ENCODE measurements around the gene HAUS5.

Gene HAUS5, protein sequence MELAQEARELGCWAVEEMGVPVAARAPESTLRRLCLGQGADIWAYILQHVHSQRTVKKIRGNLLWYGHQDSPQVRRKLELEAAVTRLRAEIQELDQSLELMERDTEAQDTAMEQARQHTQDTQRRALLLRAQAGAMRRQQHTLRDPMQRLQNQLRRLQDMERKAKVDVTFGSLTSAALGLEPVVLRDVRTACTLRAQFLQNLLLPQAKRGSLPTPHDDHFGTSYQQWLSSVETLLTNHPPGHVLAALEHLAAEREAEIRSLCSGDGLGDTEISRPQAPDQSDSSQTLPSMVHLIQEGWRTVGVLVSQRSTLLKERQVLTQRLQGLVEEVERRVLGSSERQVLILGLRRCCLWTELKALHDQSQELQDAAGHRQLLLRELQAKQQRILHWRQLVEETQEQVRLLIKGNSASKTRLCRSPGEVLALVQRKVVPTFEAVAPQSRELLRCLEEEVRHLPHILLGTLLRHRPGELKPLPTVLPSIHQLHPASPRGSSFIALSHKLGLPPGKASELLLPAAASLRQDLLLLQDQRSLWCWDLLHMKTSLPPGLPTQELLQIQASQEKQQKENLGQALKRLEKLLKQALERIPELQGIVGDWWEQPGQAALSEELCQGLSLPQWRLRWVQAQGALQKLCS

GRCh38 chr19:35612559-35613321, at the start of gene HAUS5:
Gene HAUS5 (plus strand): TSS chr19:35612735. CDS start chr19:35612795, 60 bp downstream.
- H3K4me1 Mint-ChIP-seq = peaks cover 16% of the 10 kb centered on the region
- H3K9me3 Mint-ChIP-seq = peaks cover 4% of the 10 kb centered on the region
- peaks cover 29% of the 10 kb centered on the region for H3K36me3 Mint-ChIP-seq
- peak within 1 kb of the TSS; percentile 81 for H3K4me3 Mint-ChIP-seq
- ATAC-seq (peak; percentile 98), DNase-seq (ENCODE audit: low spot score in 2 of 2) (peak; percentile 98 to 100)
- peak within 1 kb of the TSS; percentile 94 for H3K27ac Mint-ChIP-seq

DNA sequence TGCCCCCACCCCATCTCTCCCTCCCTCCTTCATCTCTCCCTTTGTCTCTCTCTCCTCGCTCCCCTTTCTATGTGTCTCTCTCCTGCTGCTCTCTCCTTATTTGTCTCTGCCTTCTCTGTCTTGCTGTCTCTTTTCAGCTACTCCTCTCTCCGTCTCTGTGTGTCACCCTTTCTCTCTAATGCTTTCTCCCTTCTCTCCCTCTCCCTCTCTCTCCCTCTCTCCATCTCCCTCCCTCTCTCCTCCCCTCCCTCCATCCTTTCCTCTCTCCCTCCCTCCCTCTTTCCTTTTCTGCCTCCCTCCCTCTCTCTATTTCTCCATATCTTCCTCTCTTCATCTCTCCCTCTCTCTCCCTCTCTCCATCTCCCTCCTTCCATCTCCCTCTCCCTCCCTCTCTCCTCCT, 49.8 kb upstream of the HAUS5 start:
- H3K4me3 Mint-ChIP-seq = no peak overlapping the region
- ATAC-seq (no peak), DNase-seq (ENCODE audit: low spot score in 2 of 2) (no peak)
- H3K27ac Mint-ChIP-seq = no peak overlapping the region
- H3K36me3 Mint-ChIP-seq = no peaks in the 10 kb centered on the region
- H3K4me1 Mint-ChIP-seq = peaks cover 4% of the 10 kb centered on the region
- no peaks in the 10 kb centered on the region for H3K9me3 Mint-ChIP-seq

- H3K4me3 Mint-ChIP-seq = no peak within 1 kb of the TSS
- no peaks in the 10 kb centered on the region for H3K9me3 Mint-ChIP-seq
- DNase-seq (ENCODE audit: low spot score in 2 of 2) (no peak), ATAC-seq (no peak)
- no peaks in the 10 kb centered on the region for H3K36me3 Mint-ChIP-seq
- H3K27ac Mint-ChIP-seq = no peak within 1 kb of the TSS
- no peaks in the 10 kb centered on the region for H3K4me1 Mint-ChIP-seq
Measured at GRCh38 chr19:35563207-35563829, 49.2 kb upstream of the HAUS5 start, which contains the start of gene ATP4A. Gene ATP4A (minus strand): TSS chr19:35563658. CDS start chr19:35563629, 29 bp downstream.

- ATAC-seq = no peak
- H3K4me3 Mint-ChIP-seq = no peak overlapping the region
- H3K4me1 Mint-ChIP-seq = no peaks in the 10 kb centered on the region
- no peaks in the 10 kb centered on the region for H3K36me3 Mint-ChIP-seq
- no peaks in the 10 kb centered on the region for H3K9me3 Mint-ChIP-seq
- no peak overlapping the region for H3K27ac Mint-ChIP-seq
- no peak for DNase-seq (ENCODE audit: low spot score in 2 of 2)
Measured at GRCh38 chr19:35565016-35565856, 47.3 kb upstream of the HAUS5 start.

- DNase-seq (ENCODE audit: low spot score in 2 of 2) = no peak
- Mint-ChIP-seq H3K9me3 (no peaks in the 10 kb centered on the region), H3K4me1 (no peaks in the 10 kb centered on the region), H3K36me3 (no peaks in the 10 kb centered on the region), H3K27ac (no peak overlapping the region), H3K4me3 (no peak overlapping the region)
- no peak for ATAC-seq
Measured at GRCh38 chr19:35566738-35567137, 45.8 kb upstream of the HAUS5 start.

GRCh38 chr19:35569281-35569781, 43.2 kb upstream of the HAUS5 start:
- DNase-seq (ENCODE audit: low spot score in 2 of 2) (no peak), ATAC-seq (no peak)
- Mint-ChIP-seq H3K36me3 (no peaks in the 10 kb centered on the region), H3K4me3 (no peak overlapping the region), H3K27ac (no peak overlapping the region), H3K9me3 (no peaks in the 10 kb centered on the region), H3K4me1 (no peaks in the 10 kb centered on the region)

DNA sequence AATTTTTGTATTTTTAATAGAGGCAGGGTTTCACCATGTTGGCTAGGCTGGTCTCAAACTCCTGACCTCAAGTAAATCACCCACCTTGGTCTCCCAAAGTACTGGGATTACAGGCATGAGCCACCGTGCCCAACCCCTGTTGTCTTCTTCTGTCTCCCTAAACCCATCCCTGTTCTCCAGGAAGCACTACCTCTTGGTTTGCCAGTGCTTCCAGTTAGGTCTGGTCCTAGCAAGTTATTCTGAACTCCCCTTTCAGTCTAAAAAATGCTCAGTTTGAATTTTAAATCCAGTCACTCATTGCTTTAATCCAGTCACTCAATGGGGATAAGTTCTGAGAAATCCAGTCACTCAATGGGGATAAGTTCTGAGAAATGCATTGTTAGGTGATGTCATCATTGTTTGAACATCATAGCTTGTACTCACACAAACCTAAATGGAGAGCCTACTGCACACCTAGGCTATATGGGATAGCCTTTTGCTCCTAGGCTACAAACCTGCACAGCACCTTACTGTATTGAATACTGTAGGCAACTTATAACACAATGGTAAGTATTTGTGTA, 41.0 kb upstream of the HAUS5 start:
- Mint-ChIP-seq H3K4me1 (no peaks in the 10 kb centered on the region), H3K27ac (no peak overlapping the region), H3K36me3 (no peaks in the 10 kb centered on the region), H3K9me3 (peaks cover 9% of the 10 kb centered on the region), H3K4me3 (no peak overlapping the region)
- peak; percentile 56 for ATAC-seq
- no peak for DNase-seq (ENCODE audit: low spot score in 2 of 2)

DNA sequence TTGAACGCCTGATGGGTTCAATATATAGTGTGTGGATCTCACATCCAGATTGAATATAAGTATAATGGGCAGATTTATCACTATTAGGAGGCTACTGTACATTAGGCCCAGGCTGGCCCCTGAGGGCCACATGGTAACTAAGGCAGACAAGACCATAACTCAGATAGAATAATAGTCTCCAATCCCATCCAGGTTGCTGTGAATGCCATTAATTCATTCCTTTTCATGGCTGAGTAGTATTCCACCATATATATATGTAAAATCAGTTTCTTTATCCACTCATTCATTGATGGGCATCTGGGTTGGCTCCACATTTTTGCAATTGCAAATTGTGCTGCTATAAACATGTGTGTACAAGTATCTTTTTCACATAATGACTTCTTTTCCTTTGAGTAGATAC, 34.6 kb upstream of the HAUS5 start:
- no peak for DNase-seq (ENCODE audit: low spot score in 2 of 2)
- peaks cover 15% of the 10 kb centered on the region for H3K9me3 Mint-ChIP-seq
- no peaks in the 10 kb centered on the region for H3K36me3 Mint-ChIP-seq
- H3K4me3 Mint-ChIP-seq = no peak overlapping the region
- H3K27ac Mint-ChIP-seq = no peak overlapping the region
- no peaks in the 10 kb centered on the region for H3K4me1 Mint-ChIP-seq
- no peak for ATAC-seq

GRCh38 chr19:35578707-35579106, 33.8 kb upstream of the HAUS5 start:
- Mint-ChIP-seq H3K4me1 (no peaks in the 10 kb centered on the region), H3K9me3 (peaks cover 15% of the 10 kb centered on the region), H3K27ac (no peak overlapping the region), H3K4me3 (no peak overlapping the region), H3K36me3 (no peaks in the 10 kb centered on the region)
- ATAC-seq (no peak), DNase-seq (ENCODE audit: low spot score in 2 of 2) (no peak)

DNA sequence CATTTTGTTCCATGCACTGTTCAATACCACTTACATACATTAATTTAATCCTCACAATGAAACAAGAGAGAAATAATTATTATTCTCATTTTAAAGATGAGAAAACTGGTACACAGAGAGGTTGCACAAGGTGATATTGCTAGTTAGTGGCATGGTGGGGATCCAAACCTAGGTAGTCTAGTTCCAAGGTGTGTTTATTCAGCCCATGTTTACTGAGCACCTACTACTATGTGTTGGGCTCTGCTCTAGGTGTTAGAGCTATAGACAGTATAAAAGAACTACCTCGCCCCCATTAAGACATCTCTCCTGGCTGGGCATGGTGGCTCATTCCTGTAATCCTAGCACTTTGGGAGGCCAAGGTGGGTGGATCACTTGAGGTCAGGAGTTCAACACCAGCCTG, 29.8 kb upstream of the HAUS5 start:
- Mint-ChIP-seq H3K9me3 (no peaks in the 10 kb centered on the region), H3K27ac (no peak overlapping the region), H3K4me3 (no peak overlapping the region), H3K36me3 (peaks cover 5% of the 10 kb centered on the region), H3K4me1 (no peaks in the 10 kb centered on the region)
- no peak for ATAC-seq
- no peak for DNase-seq (ENCODE audit: low spot score in 2 of 2)

DNA sequence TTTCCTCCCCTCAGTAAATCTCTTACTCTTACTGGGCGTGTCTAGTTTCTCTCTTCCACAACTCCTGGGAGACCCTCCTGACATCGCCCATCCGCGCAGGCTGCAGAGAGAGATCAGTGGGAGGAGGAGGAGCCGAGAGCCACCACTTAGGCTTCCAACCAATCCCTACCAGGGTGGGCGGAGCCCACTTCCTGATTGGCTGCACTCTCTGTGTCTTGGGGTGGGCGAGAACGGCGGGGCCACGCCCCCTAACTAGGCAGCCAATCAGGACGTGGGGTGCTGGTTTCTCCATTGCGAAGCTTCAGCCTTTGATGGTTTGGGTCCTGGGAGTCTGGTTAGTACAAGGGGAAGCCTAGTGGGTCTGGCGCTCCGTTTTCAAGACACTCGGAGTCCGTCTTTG, 26.7 kb upstream of the HAUS5 start, which contains the start of gene PMIS2:
PMIS2 (plus strand) TSS at position 326 of the 400 bp plus-strand sequence. CDS start 87 bp downstream, outside the sequence.
- H3K9me3 Mint-ChIP-seq = no peaks in the 10 kb centered on the region
- ATAC-seq (peak; percentile 55), DNase-seq (ENCODE audit: low spot score in 2 of 2) (no peak)
- H3K27ac Mint-ChIP-seq = no peak within 1 kb of the TSS
- no peak within 1 kb of the TSS for H3K4me3 Mint-ChIP-seq
- no peaks in the 10 kb centered on the region for H3K4me1 Mint-ChIP-seq
- H3K36me3 Mint-ChIP-seq = peaks cover 5% of the 10 kb centered on the region

GRCh38 chr19:35587321-35587720, 25.2 kb upstream of the HAUS5 start:
- H3K9me3 Mint-ChIP-seq = no peaks in the 10 kb centered on the region
- H3K27ac Mint-ChIP-seq = no peak overlapping the region
- H3K4me1 Mint-ChIP-seq = no peaks in the 10 kb centered on the region
- no peak overlapping the region for H3K4me3 Mint-ChIP-seq
- peaks cover 5% of the 10 kb centered on the region for H3K36me3 Mint-ChIP-seq
- ATAC-seq (no peak), DNase-seq (ENCODE audit: low spot score in 2 of 2) (no peak)

DNA sequence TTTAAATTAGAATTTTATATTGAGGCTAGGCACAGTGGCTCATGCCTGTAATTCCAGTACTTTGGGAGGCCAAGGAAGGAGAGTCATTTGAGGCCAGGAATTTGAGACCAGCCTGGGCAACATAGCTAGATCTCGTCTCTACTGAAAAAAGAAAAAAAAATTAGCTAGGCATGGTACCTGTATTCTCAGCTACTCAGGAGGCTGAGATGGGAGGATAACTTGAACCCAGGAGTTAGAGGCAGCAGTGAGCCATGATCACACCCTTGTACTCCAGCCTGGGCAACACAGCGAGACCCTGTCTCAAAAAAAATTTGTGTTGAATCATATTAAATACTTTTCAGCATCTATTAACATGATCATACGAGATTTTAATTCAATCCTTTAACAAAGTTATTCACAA, 21.7 kb upstream of the HAUS5 start:
- Mint-ChIP-seq H3K4me3 (no peak overlapping the region), H3K4me1 (no peaks in the 10 kb centered on the region), H3K27ac (no peak overlapping the region), H3K36me3 (peaks cover 5% of the 10 kb centered on the region), H3K9me3 (no peaks in the 10 kb centered on the region)
- no peak for DNase-seq (ENCODE audit: low spot score in 2 of 2)
- ATAC-seq = no peak

DNA sequence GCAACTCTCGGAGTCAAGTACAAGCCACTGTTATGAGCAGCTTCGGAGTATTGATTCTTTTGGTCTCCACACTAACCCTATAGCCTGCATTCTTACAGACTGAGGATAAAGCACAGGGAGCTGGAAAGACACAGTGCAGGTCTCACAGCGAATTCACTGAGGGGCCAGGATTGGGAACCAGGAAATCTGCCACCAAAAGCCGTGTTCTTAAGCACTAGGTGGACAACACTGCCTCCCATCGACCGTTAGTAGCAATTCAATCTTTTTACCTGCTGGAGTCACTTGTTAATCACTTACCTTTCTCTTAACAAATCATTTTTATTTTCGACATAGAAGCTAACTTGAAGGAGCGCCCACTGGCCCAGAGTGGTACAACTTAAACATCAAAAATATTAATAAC, 20.3 kb upstream of the HAUS5 start:
- DNase-seq (ENCODE audit: low spot score in 2 of 2) = no peak
- Mint-ChIP-seq H3K36me3 (no peaks in the 10 kb centered on the region), H3K4me1 (peaks cover 7% of the 10 kb centered on the region), H3K4me3 (no peak overlapping the region), H3K27ac (no peak overlapping the region), H3K9me3 (no peaks in the 10 kb centered on the region)
- no peak for ATAC-seq
